ENCODE measurements around the gene ZSCAN10.
"Not testable (repeated sequence)": the region's sequence is repeated elsewhere in the genome, so short reads cannot be mapped to it uniquely, and the experiment has no call there.

ZSCAN10 gene

GRCh38 chr16:3057181-3058138, 41.6 kb downstream of the ZSCAN10 start:
- TF ChIP-seq CTCF (IDR thresholded peaks at IDR 0.05; ENCODE audit: insufficient read depth, low read depth, low read length, missing control alignments): no peak
- no peak overlapping the region for H3K4me3 ChIP-seq (ENCODE audit: low read length)
- no peak for DNase-seq (ENCODE audit: low read depth)

- no peak for DNase-seq (ENCODE audit: low read depth)
- H3K4me3 ChIP-seq (ENCODE audit: low read length): no peak overlapping the region
- no peak for TF ChIP-seq CTCF (IDR thresholded peaks at IDR 0.05; ENCODE audit: insufficient read depth, low read depth, low read length, missing control alignments)
Observed at GRCh38 chr16:3056336-3057180, 42.5 kb downstream of the ZSCAN10 start.

GRCh38 chr16:3055734-3056115, 43.4 kb downstream of the ZSCAN10 start:
- DNase-seq (ENCODE audit: low read depth); H3K4me3 ChIP-seq (ENCODE audit: low read length): not testable (repeated sequence)

- no peak for DNase-seq (ENCODE audit: low read depth)
- TF ChIP-seq CTCF (IDR thresholded peaks at IDR 0.05; ENCODE audit: insufficient read depth, low read depth, low read length, missing control alignments): no peak
- no peak overlapping the region for H3K4me3 ChIP-seq (ENCODE audit: low read length)
Observed at GRCh38 chr16:3054965-3055733, 43.9 kb downstream of the ZSCAN10 start.

- not testable (repeated sequence) for DNase-seq (ENCODE audit: low read depth); H3K4me3 ChIP-seq (ENCODE audit: low read length)
Observed at GRCh38 chr16:3053330-3053710, 45.8 kb downstream of the ZSCAN10 start.

GRCh38 chr16:3052571-3053329, 46.3 kb downstream of the ZSCAN10 start:
- H3K4me3 ChIP-seq (ENCODE audit: low read length); DNase-seq (ENCODE audit: low read depth): not testable (repeated sequence)

GRCh38 chr16:3051494-3051893, 47.6 kb downstream of the ZSCAN10 start:
- no peak for TF ChIP-seq CTCF (IDR thresholded peaks at IDR 0.05; ENCODE audit: insufficient read depth, low read depth, low read length, missing control alignments)
- no peak for DNase-seq (ENCODE audit: low read depth)
- H3K4me3 ChIP-seq (ENCODE audit: low read length): no peak overlapping the region

Data from epithelial cell of esophagus (primary cell).